ENCODE results near the gene MEIS3. TPM values are rescaled to one million over a fixed set of nuclear protein-coding genes. Genes with fewer than 3 reads are reported as not detected.
A peak's percentile ranks its signal among the peaks of the same experiment; 100 is the strongest.

Gene MEIS3
- total and polyA plus RNA-seq, 2 experiments from 2014 or later, result 20.1 to 56.1 TPM

DNA sequence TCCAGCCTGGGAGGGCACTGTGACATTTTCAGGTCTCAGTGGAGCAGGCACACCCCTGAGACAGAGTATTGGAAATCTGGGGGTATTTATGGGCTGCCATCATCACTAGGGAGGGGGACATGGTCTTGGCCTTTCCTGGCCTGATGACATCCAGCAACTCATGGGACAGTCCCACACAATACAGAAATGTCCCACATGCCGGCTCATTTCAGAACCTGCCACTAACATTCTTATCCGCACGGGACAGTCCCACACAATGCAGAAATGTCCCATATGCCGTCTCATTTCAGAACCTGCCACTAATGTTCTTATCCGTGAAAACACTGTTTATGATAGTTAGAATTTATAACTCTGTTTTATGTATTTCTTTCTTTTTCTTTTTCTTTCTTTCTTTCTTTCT is 42.5 kb upstream of the MEIS3 start:
- in situ Hi-C loops (cut with MboI), result no loop called here
- Histone ChIP-seq H3K4me1 (ENCODE audit: insufficient read depth) (no peaks in the 10 kb centered on the region), H3K36me3 (ENCODE audit: low read depth) (no peaks in the 10 kb centered on the region), H3K27ac (no peak overlapping the region), H3K9me2 (ENCODE audit: insufficient read depth) (no peaks in the 10 kb centered on the region), H3K4me3 (no peak overlapping the region), H3K9ac (no peak overlapping the region), H4K20me1 (ENCODE audit: insufficient read depth) (no peaks in the 10 kb centered on the region), H2AFZ (no peak overlapping the region), H3F3A (ENCODE audit: insufficient read depth) (no peaks in the 10 kb centered on the region), H3K27me3 (replicated peaks; ENCODE audit: insufficient read depth) (peaks cover 55% of the 10 kb centered on the region), H3K79me2 (ENCODE audit: insufficient read depth) (no peaks in the 10 kb centered on the region), H3K4me2 (ENCODE audit: unreplicated experiment) (no peak overlapping the region), H3K9me3 (ENCODE audit: low read depth) (no peaks in the 10 kb centered on the region)
- no peak for TF ChIP-seq EZH2phosphoT487 (IDR thresholded peaks at IDR 0.05; ENCODE audit: insufficient read depth, low read depth)
- no peak for TF ChIP-seq EZH2 (IDR thresholded peaks at IDR 0.05; ENCODE audit: insufficient read depth, poor library complexity, severe bottlenecking)
- DNase-seq, result no peak
- 76 to 78% methylated on average over 5 of the region's 5 CpGs for WGBS, 2 experiments (ENCODE audit: low coverage in 1 of 2, low lambda C conversion rate in 2 of 2, missing lambda C conversion rate in 2 of 2)

DNA sequence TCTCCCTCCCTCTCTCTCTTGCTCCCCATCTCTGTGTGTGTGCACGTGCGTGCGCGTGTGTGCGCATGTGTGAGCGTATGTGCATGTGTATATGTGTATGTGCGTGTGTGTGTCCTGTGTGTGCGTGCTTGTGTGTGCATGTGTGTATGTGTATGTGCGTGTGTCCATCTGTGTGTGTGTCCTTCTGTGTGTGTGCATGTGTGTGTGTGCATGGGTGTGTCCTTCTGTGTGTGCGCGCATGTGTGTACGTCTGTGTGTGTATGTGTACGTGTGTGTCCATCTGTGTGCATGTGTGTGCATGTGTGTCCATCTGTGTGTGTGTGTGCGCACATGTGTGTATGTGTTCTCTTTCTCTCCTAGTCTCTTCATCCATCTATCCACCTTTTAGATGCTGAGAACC is 40.1 kb upstream of the MEIS3 start:
- no peak for DNase-seq

DNA sequence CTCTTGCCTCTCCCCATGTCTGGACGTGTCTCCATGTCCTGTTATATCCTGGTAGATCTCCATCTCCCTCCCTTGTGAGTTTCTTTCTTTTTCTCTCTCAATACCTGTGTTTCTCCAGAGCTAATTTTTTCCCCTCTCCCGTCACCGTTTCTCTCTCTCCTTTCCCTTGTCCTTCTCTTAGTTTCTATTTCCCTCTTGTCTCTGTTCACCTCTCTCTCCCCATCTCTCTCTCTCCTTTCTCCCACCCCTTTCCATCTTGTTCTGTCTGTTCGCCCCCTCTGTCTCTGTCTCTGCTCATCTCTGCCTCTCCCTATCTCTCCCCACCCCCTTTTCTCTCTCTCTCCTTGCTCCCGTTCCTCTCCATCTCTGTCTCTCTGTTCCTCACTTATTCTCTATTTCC is 39.3 kb upstream of the MEIS3 start:
- Histone ChIP-seq H3K9ac (no peak overlapping the region), H2AFZ (no peak overlapping the region), H3K79me2 (ENCODE audit: insufficient read depth) (no peaks in the 10 kb centered on the region), H3F3A (ENCODE audit: insufficient read depth) (no peaks in the 10 kb centered on the region), H4K20me1 (ENCODE audit: insufficient read depth) (no peaks in the 10 kb centered on the region), H3K27me3 (replicated peaks; ENCODE audit: insufficient read depth) (peaks cover 65% of the 10 kb centered on the region), H3K4me2 (ENCODE audit: unreplicated experiment) (no peak overlapping the region), H3K36me3 (ENCODE audit: low read depth) (no peaks in the 10 kb centered on the region), H3K9me3 (ENCODE audit: low read depth) (no peaks in the 10 kb centered on the region), H3K27ac (no peak overlapping the region), H3K9me2 (ENCODE audit: insufficient read depth) (no peaks in the 10 kb centered on the region), H3K4me1 (ENCODE audit: insufficient read depth) (no peaks in the 10 kb centered on the region), H3K4me3 (no peak overlapping the region)
- in situ Hi-C loops (cut with MboI), result no loop called here
- DNase-seq, result no peak
- TF ChIP-seq EZH2phosphoT487 (IDR thresholded peaks at IDR 0.05; ENCODE audit: insufficient read depth, low read depth) (no peak), EZH2 (IDR thresholded peaks at IDR 0.05; ENCODE audit: insufficient read depth, poor library complexity, severe bottlenecking) (peak; percentile 45)
- WGBS, 2 experiments (ENCODE audit: low coverage in 1 of 2, low lambda C conversion rate in 2 of 2, missing lambda C conversion rate in 2 of 2), result 10 to 11% methylated on average over 4 to 5 of the region's 5 CpGs

More for the DNA sequence above, 40.1 kb upstream of the MEIS3 start:
- H3K4me2 ChIP-seq (ENCODE audit: unreplicated experiment), result no peak overlapping the region
- H3K9ac ChIP-seq, result no peak overlapping the region
- H3K27ac ChIP-seq, result no peak overlapping the region
- no peaks in the 10 kb centered on the region for H3F3A ChIP-seq (ENCODE audit: insufficient read depth)
- no peaks in the 10 kb centered on the region for H3K79me2 ChIP-seq (ENCODE audit: insufficient read depth)
- no peak for TF ChIP-seq EZH2 (IDR thresholded peaks at IDR 0.05; ENCODE audit: insufficient read depth, poor library complexity, severe bottlenecking)
- TF ChIP-seq EZH2phosphoT487 (IDR thresholded peaks at IDR 0.05; ENCODE audit: insufficient read depth, low read depth), result no peak
- no peaks in the 10 kb centered on the region for H3K9me3 ChIP-seq (ENCODE audit: low read depth)
- in situ Hi-C loops (cut with MboI), result no loop called here
- no peaks in the 10 kb centered on the region for H3K36me3 ChIP-seq (ENCODE audit: low read depth)
- peaks cover 64% of the 10 kb centered on the region for H3K27me3 ChIP-seq (replicated peaks; ENCODE audit: insufficient read depth)
- H4K20me1 ChIP-seq (ENCODE audit: insufficient read depth), result no peaks in the 10 kb centered on the region
- H3K4me1 ChIP-seq (ENCODE audit: insufficient read depth), result no peaks in the 10 kb centered on the region
- no peak overlapping the region for H2AFZ ChIP-seq
- H3K9me2 ChIP-seq (ENCODE audit: insufficient read depth), result no peaks in the 10 kb centered on the region
- WGBS, 2 experiments (ENCODE audit: low coverage in 1 of 2, low lambda C conversion rate in 2 of 2, missing lambda C conversion rate in 2 of 2), result 75 to 91% methylated on average over 11 to 14 of the region's 14 CpGs
- no peak overlapping the region for H3K4me3 ChIP-seq

DNA sequence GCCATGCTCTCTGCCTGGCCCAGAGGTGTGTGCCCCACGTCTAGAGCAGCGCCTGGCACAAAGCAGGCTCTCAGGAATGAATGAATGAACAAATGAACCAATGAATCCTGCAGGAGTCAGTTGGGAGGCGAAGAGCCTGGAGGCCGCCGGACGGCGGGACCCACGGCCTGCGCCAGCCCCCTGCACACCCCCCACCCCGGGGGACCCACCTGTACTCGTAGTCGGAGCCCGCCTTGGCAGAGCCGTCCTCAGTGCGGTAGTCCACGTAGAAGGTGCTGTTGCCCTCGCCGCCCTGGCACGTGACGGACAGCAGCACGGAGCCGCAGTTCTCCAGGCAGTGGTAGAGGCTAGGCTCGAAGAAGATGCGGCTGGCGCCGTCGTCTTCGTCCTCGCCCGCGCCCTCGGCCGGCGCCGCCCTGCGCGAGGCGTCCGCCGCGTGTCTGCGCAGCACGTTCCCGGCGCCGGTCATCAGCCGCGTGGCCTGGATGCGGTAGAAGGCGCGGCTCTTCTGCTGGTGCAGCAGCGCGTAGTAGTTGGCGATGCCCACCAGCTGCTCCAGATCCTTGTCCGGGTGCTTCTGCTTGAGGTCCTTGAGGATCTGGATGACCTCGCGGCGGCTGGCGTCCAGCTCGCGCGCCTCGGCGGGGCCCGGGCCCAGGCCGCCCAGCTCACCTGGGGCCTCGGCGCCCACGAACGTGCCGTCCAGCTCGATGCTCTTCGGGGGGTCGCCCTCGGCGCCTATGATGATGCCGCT is 37.6 kb upstream of the MEIS3 start:
- Histone ChIP-seq H3K27ac (no peak overlapping the region), H3K27me3 (replicated peaks; ENCODE audit: insufficient read depth) (peaks cover 72% of the 10 kb centered on the region), H3K9me3 (ENCODE audit: low read depth) (no peaks in the 10 kb centered on the region), H4K20me1 (ENCODE audit: insufficient read depth) (no peaks in the 10 kb centered on the region), H3K36me3 (ENCODE audit: low read depth) (no peaks in the 10 kb centered on the region), H3K9ac (no peak overlapping the region), H3K9me2 (ENCODE audit: insufficient read depth) (no peaks in the 10 kb centered on the region), H3K79me2 (ENCODE audit: insufficient read depth) (no peaks in the 10 kb centered on the region), H3K4me1 (ENCODE audit: insufficient read depth) (no peaks in the 10 kb centered on the region), H3K4me3 (no peak overlapping the region), H2AFZ (no peak overlapping the region), H3F3A (ENCODE audit: insufficient read depth) (no peaks in the 10 kb centered on the region), H3K4me2 (ENCODE audit: unreplicated experiment) (no peak overlapping the region)
- TF ChIP-seq EZH2phosphoT487 (IDR thresholded peaks at IDR 0.05; ENCODE audit: insufficient read depth, low read depth) (no peak), EZH2 (IDR thresholded peaks at IDR 0.05; ENCODE audit: insufficient read depth, poor library complexity, severe bottlenecking) (no peak)
- WGBS, 2 experiments (ENCODE audit: low coverage in 1 of 2, low lambda C conversion rate in 2 of 2, missing lambda C conversion rate in 2 of 2), result 16 to 27% methylated on average over 56 to 67 of the region's 77 CpGs
- in situ Hi-C loops (cut with MboI), result no loop called here
- peak; percentile 38 for DNase-seq
